ENCODE results near the gene SUN3. TPM values are rescaled to one million over a fixed set of nuclear protein-coding genes. Genes with fewer than 3 reads are reported as not detected.
A peak's percentile ranks its signal among the peaks of the same experiment; 100 is the strongest.

SUN3 gene
- total RNA-seq, 1 donor from 2014 or later = not detected

- ATAC-seq (no peak), DNase-seq (no peak)
- intact Hi-C loops (cut with DNase I) = no loop called here
- Histone ChIP-seq H3K27ac (no peak overlapping the region), H3K4me3 (no peak overlapping the region), H3K9me3 (no peaks in the 10 kb centered on the region), H3K4me1 (peaks cover 17% of the 10 kb centered on the region), H3K36me3 (peaks cover 75% of the 10 kb centered on the region), H3K27me3 (no peaks in the 10 kb centered on the region)
- TF ChIP-seq CTCF (IDR thresholded peaks at IDR 0.05) = no peak
Observed at GRCh38 chr7:47973739-47974138, 55.2 kb downstream of the SUN3 start.

- TF ChIP-seq CTCF (IDR thresholded peaks at IDR 0.05) = no peak
- ATAC-seq (no peak), DNase-seq (no peak)
- Histone ChIP-seq H3K4me1 (peaks cover 7% of the 10 kb centered on the region), H3K9me3 (no peaks in the 10 kb centered on the region), H3K27me3 (no peaks in the 10 kb centered on the region), H3K27ac (peak overlapping the region; percentile 71), H3K36me3 (peaks cover 79% of the 10 kb centered on the region), H3K4me3 (no peak overlapping the region)
- intact Hi-C loops (cut with DNase I) = no loop called here
Observed at GRCh38 chr7:47970761-47971160, 58.1 kb downstream of the SUN3 start.

- peak; percentile 85 for TF ChIP-seq CTCF (IDR thresholded peaks at IDR 0.05)
- intact Hi-C loops (cut with DNase I) = no loop called here
- Histone ChIP-seq H3K4me1 (peaks cover 7% of the 10 kb centered on the region), H3K4me3 (no peak overlapping the region), H3K27me3 (no peaks in the 10 kb centered on the region), H3K9me3 (no peaks in the 10 kb centered on the region), H3K27ac (peak overlapping the region; percentile 38), H3K36me3 (peaks cover 79% of the 10 kb centered on the region)
- ATAC-seq = peak; percentile 81
- DNase-seq = no peak
Observed at GRCh38 chr7:47968847-47969774, 59.8 kb downstream of the SUN3 start.

GRCh38 chr7:47967708-47968107 is 61.2 kb downstream of the SUN3 start:
- Histone ChIP-seq H3K27ac (no peak overlapping the region), H3K4me1 (peaks cover 7% of the 10 kb centered on the region), H3K36me3 (peaks cover 79% of the 10 kb centered on the region), H3K4me3 (no peak overlapping the region), H3K27me3 (no peaks in the 10 kb centered on the region), H3K9me3 (no peaks in the 10 kb centered on the region)
- ATAC-seq (no peak), DNase-seq (no peak)
- no peak for TF ChIP-seq CTCF (IDR thresholded peaks at IDR 0.05)
- intact Hi-C loops (cut with DNase I) = no loop called here

GRCh38 chr7:47967123-47967522 is 61.8 kb downstream of the SUN3 start:
- Histone ChIP-seq H3K27me3 (no peaks in the 10 kb centered on the region), H3K4me3 (no peak overlapping the region), H3K4me1 (peaks cover 7% of the 10 kb centered on the region), H3K27ac (no peak overlapping the region), H3K9me3 (no peaks in the 10 kb centered on the region), H3K36me3 (peaks cover 79% of the 10 kb centered on the region)
- no peak for ATAC-seq
- intact Hi-C loops (cut with DNase I) = no loop called here
- TF ChIP-seq CTCF (IDR thresholded peaks at IDR 0.05) = no peak
- no peak for DNase-seq
